ENCODE data around the gene TMEM217. TPM values are rescaled to one million over a fixed set of nuclear protein-coding genes. Genes with fewer than 3 reads are reported as not detected.

The TMEM217 gene
- total and polyA plus RNA-seq, 2 of the 8 experiments (the other 6 are each of a cell fraction or from before 2014, with no cell fraction given): 0.60 to 1.1 TPM

- H3K27me3 ChIP-seq (replicated peaks in 1 of 4; ENCODE audit: control insufficient read depth in 3 of 4, extremely low read depth in 1 of 4, insufficient read depth in 3 of 4, low read length in 3 of 4): no peaks in the 10 kb centered on the region
- no peak overlapping the region for H2BK20ac ChIP-seq (ENCODE audit: low read length)
- H3K27ac ChIP-seq (ENCODE audit: low read depth, low read length): no peak overlapping the region
- no peak overlapping the region for H3K4me2 ChIP-seq (ENCODE audit: insufficient read depth in 1 of 2, low read depth in 2 of 2, low read length in 2 of 2)
- H2AFZ ChIP-seq (ENCODE audit: low read length): no peak overlapping the region
- H2BK120ac ChIP-seq (replicated peaks; ENCODE audit: low read depth, low read length): no peak overlapping the region
- no peak overlapping the region for H2BK12ac ChIP-seq (ENCODE audit: low read depth, low read length)
- H3K4me1 ChIP-seq (replicated peaks in 1 of 4; ENCODE audit: control insufficient read depth in 3 of 4, insufficient read depth in 4 of 4, low read length in 3 of 4): no peaks in the 10 kb centered on the region; a peak in 2 of 7 replicates
- DNase-seq (ENCODE audit: low read depth in 1 of 2, low spot score in 2 of 2) (no peak), FAIRE-seq (no peak)
- CTCF ChIA-PET (ENCODE audit: partially characterized antibody): interaction anchor here (0.8 to 34.9 kb wide), 8 partner anchors 11 to 170 kb away, joined by 3 to 866 read pairs (median 5); no protein-coding TSS in a partner anchor
- no peaks in the 10 kb centered on the region for H4K20me1 ChIP-seq (replicated peaks in 1 of 2; ENCODE audit: control insufficient read depth in 1 of 2, insufficient read depth in 2 of 2, low read length in 2 of 2)
- H4K8ac ChIP-seq (ENCODE audit: extremely low read depth, insufficient read depth, low read length): no peak overlapping the region
- no peak overlapping the region for H2BK15ac ChIP-seq (ENCODE audit: low read length)
- H3K79me2 ChIP-seq (ENCODE audit: control insufficient read depth in 1 of 2, insufficient read depth in 2 of 2, low read length in 2 of 2): no peaks in the 10 kb centered on the region
- no peaks in the 10 kb centered on the region for H3K23me2 ChIP-seq (ENCODE audit: low read depth, low read length)
- no peak overlapping the region for H4K5ac ChIP-seq (ENCODE audit: insufficient read length, low read depth, low read length)
- 84% methylated on average over 2 of the region's 3 CpGs; no CpG with 5 or more reads in 1 of the 2 experiments for WGBS, 2 experiments (ENCODE audit: extremely low coverage in 1 of 2, insufficient coverage in 1 of 2, insufficient read length in 1 of 2, insufficient replicate concordance in 2 of 2, low coverage in 1 of 2, low lambda C conversion rate in 2 of 2, missing lambda C conversion rate in 1 of 2)
- H3K4ac ChIP-seq (replicated peaks; ENCODE audit: insufficient read length, low read depth, low read length): no peak overlapping the region
- no peaks in the 10 kb centered on the region for H3K79me1 ChIP-seq (ENCODE audit: low read depth, low read length)
- H4K91ac ChIP-seq (replicated peaks; ENCODE audit: insufficient read length, low read length): no peak overlapping the region
- H3K56ac ChIP-seq (replicated peaks; ENCODE audit: insufficient read length, low read depth, low read length): no peak overlapping the region
- no peak overlapping the region for H2BK5ac ChIP-seq (ENCODE audit: low read depth, low read length)
- TF ChIP-seq ZNF274 (IDR thresholded peaks at IDR 0.05; ENCODE audit: borderline replicate concordance, extremely low read depth, low read length) (no peak), SP1 (IDR thresholded peaks at IDR 0.05; ENCODE audit: low read depth, low read length) (no peak), PHF8 (conservative IDR thresholded peaks at IDR 0.05; ENCODE audit: low read depth, low read length) (no peak), SP4 (IDR thresholded peaks at IDR 0.05; ENCODE audit: low read length) (no peak), EP300 (IDR thresholded peaks at IDR 0.05; ENCODE audit: borderline replicate concordance in 1 of 2, low read depth in 2 of 2, low read length in 2 of 2) (no peak), MAX (IDR thresholded peaks at IDR 0.05) (no peak), CHD1 (IDR thresholded peaks at IDR 0.05; ENCODE audit: low read depth, low read length) (no peak), MAFK (IDR thresholded peaks at IDR 0.05; ENCODE audit: low read depth, low read length) (no peak), ASH2L (IDR thresholded peaks at IDR 0.05; ENCODE audit: low read length) (no peak), EZH2 (IDR thresholded peaks at IDR 0.05; ENCODE audit: low read depth, low read length, severe bottlenecking) (no peak)
- no peaks in the 10 kb centered on the region for H3K9me3 ChIP-seq (ENCODE audit: insufficient read depth in 2 of 2, low read depth in 1 of 2, low read length in 1 of 2)
- H3K18ac ChIP-seq (ENCODE audit: extremely low read depth, low read length): no peak overlapping the region
- POLR2A ChIA-PET (ENCODE audit: partially characterized antibody): interaction anchor here (0.7 to 1.6 kb wide), 3 partner anchors 17 to 64 kb away, joined by 3 to 4 read pairs (median 3); no protein-coding TSS in a partner anchor
- no peak overlapping the region for H3K23ac ChIP-seq (ENCODE audit: insufficient read length)
- H3K4me3 ChIP-seq (ENCODE audit: extremely low read depth in 1 of 4, insufficient read depth in 2 of 4, low read depth in 3 of 4, low read length in 4 of 4): no peak overlapping the region
- H3K36me3 ChIP-seq (ENCODE audit: control insufficient read depth in 2 of 4, insufficient read depth in 4 of 4, low read length in 3 of 4): no peaks in the 10 kb centered on the region
- no peak overlapping the region for H3K9ac ChIP-seq (replicated peaks in 1 of 4; ENCODE audit: extremely low read depth in 1 of 4, low read depth in 3 of 4, low read length in 3 of 4)
- H2AK5ac ChIP-seq (ENCODE audit: low read depth, low read length): no peak overlapping the region
- H3K14ac ChIP-seq (ENCODE audit: insufficient read length): no peak overlapping the region
These were observed 65.3 kb downstream of the TMEM217 start for GRCh38 chr6:37192666-37193065.
